Large intestine (tissue), 3 donors: ENCODE measurements around the gene ANKRD11. TPM values are rescaled to one million over a fixed set of nuclear protein-coding genes. Genes with fewer than 3 reads are reported as not detected.

Experiments
- DNase-seq, 2 donors: peaks; one replicate each; pipeline versions ENCODE4 v3.0.0 to v3.0.0-alpha.2; 2013
- H3K27ac ChIP-seq: one replicate; pipeline ENCODE4 v1.5.1; 2013; ENCODE audit warnings: low read length
- H3K27me3 ChIP-seq: 2 replicates; pipeline ENCODE4 v1.6.1; 2013; ENCODE audit warnings: low read length; ENCODE audit not compliant: control insufficient read depth, insufficient read depth
- H3K36me3 ChIP-seq: 2 replicates; pipeline ENCODE4 v1.6.1; 2013; ENCODE audit warnings: low read length; ENCODE audit not compliant: control insufficient read depth, insufficient read depth
- H3K4me1 ChIP-seq: one replicate; pipeline ENCODE4 v1.6.1; 2013; ENCODE audit warnings: low read length; ENCODE audit not compliant: control insufficient read depth, insufficient read depth
- H3K4me3 ChIP-seq: one replicate; pipeline ENCODE4 v1.5.1; 2013; ENCODE audit warnings: low read length
- H3K9me3 ChIP-seq: one replicate; pipeline ENCODE4 v1.6.1; 2013; ENCODE audit warnings: mild to moderate bottlenecking, low read depth, low read length, moderate library complexity; ENCODE audit not compliant: control insufficient read depth
- WGBS: methylation state at CpG from one replicate; pipeline ENCODE4 v1.1.5; 2013; ENCODE audit warnings: low lambda C conversion rate; ENCODE audit not compliant: insufficient coverage; 5-methylcytosine and 5-hydroxymethylcytosine counted together
- polyA plus RNA-seq: library from polyadenylated mRNA; unstranded; fragments of 120-200 nt; gene quantifications from one replicate; pipeline ENCODE4 v1.2.1, GENCODE V29; 2013

ANKRD11 gene
- polyA plus RNA-seq, 1 donor: 83.9 TPM

DNA sequence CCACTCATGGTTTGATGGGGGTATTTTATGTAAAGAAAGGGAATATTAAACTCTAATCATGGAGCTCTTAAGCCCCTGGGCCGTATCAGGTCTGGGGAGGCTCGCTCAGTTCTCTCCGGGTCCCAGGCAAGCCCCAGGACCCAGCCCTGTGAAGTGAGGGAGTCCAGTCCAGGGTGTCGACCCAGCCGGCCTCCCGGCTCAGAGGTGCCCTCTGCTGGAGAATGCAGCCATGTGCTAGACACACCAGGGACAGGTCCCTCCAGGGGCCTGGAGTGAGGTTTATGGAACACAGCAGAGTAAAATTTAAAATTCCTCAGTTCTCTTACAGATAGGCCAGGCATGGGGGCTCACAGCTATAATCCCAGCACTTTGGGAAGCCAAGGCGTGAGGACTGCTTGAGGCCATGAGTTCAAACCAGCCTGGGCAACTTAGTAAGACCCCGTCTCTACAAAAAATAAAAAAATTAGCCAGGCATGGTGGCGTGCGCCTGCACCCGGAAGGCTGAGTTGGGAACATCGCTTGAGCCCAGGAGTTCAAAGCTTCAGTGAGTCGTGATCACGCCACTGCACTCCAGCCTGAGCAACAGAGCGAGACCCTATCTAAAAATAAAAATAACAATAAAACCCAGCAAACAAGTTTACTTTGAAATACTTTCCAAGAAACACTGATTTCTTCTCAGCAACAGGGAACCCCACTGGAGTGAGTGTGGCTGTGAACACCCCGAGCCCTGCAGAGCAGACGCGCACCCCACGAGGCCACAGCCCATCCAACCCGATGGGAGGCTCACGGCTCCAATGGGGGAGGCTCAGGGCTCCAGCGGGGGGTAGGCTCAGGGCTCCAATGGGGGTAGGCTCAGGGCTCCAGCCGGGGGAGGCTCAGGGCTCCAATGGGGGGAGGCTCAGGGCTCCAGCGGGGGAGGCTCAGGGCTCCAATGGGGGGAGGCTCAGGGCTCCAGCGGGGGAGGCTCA, 200.6 kb downstream of the ANKRD11 start:
- no peaks in the 10 kb centered on the region for H3K4me1 ChIP-seq
- peaks cover 61% of the 10 kb centered on the region for H3K36me3 ChIP-seq
- peak; percentile 47 to 48 for DNase-seq
- no peak overlapping the region for H3K27ac ChIP-seq
- H3K27me3 ChIP-seq: no peaks in the 10 kb centered on the region
- WGBS: no CpG with 5 or more reads among the region's 25 CpGs
- H3K9me3 ChIP-seq: no peaks in the 10 kb centered on the region
- H3K4me3 ChIP-seq: no peak overlapping the region

GRCh38 chr16:89288966-89289365, 201.4 kb downstream of the ANKRD11 start:
- Histone ChIP-seq H3K4me3 (no peak overlapping the region), H3K27me3 (no peaks in the 10 kb centered on the region), H3K36me3 (peaks cover 65% of the 10 kb centered on the region), H3K27ac (no peak overlapping the region), H3K4me1 (no peaks in the 10 kb centered on the region), H3K9me3 (no peaks in the 10 kb centered on the region)
- DNase-seq: no peak
- WGBS: 97% methylated on average over 7 of the region's 19 CpGs

DNA sequence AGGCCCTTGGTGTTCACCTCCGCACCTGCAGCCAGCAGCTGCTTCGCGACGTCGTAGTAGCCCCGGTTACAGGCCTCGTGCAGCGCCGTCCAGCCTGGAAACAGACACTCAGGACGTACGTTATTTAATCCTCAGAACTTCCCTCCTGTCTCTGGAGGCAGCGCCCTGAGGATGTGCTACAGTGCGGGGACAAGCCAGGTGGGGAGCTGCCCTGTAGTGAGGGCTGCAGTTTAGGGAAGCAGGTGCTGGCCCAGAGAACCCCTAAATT, 201.8 kb downstream of the ANKRD11 start:
- DNase-seq: no peak
- H3K36me3 ChIP-seq: peaks cover 69% of the 10 kb centered on the region
- no peaks in the 10 kb centered on the region for H3K4me1 ChIP-seq
- peaks cover 2% of the 10 kb centered on the region for H3K9me3 ChIP-seq
- WGBS: no CpG with 5 or more reads among the region's 13 CpGs
- no peak overlapping the region for H3K4me3 ChIP-seq
- H3K27me3 ChIP-seq: no peaks in the 10 kb centered on the region
- no peak overlapping the region for H3K27ac ChIP-seq

GRCh38 chr16:89287777-89288576, 202.4 kb downstream of the ANKRD11 start:
- Histone ChIP-seq H3K9me3 (peaks cover 7% of the 10 kb centered on the region), H3K4me3 (no peak overlapping the region), H3K27ac (no peak overlapping the region), H3K36me3 (peaks cover 73% of the 10 kb centered on the region), H3K4me1 (no peaks in the 10 kb centered on the region), H3K27me3 (no peaks in the 10 kb centered on the region)
- 100% methylated on average over 1 of the region's 30 CpGs for WGBS
- DNase-seq: no peak

DNA sequence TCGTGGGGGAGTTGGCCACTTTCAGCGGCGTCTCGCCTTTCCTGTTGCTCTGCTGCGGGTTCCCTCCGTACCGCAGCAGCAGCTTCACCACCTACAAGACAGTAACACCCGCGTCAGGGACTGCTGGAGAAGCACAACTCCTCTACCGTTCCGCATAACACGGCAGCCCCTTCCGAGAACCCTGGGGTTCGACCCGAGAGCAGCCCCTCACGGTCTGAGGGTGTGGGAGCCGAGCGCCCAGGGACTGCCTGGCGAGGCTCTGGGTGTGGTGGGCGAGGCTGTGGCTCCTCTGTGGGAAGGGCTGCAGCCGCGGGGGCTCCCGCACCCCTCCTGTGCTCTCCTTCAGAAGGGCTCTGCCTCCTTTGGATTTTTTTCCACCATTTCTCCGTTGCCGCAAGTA, 204.3 kb downstream of the ANKRD11 start:
- H3K9me3 ChIP-seq: peaks cover 24% of the 10 kb centered on the region
- no peak for DNase-seq
- no peaks in the 10 kb centered on the region for H3K27me3 ChIP-seq
- peaks cover 75% of the 10 kb centered on the region for H3K36me3 ChIP-seq
- H3K4me1 ChIP-seq: no peaks in the 10 kb centered on the region
- H3K4me3 ChIP-seq: no peak overlapping the region
- H3K27ac ChIP-seq: no peak overlapping the region
- no CpG with 5 or more reads among the region's 25 CpGs for WGBS

GRCh38 chr16:89285381-89285780, 205.0 kb downstream of the ANKRD11 start:
- Histone ChIP-seq H3K36me3 (peaks cover 76% of the 10 kb centered on the region), H3K4me3 (no peak overlapping the region), H3K27me3 (no peaks in the 10 kb centered on the region), H3K9me3 (peaks cover 31% of the 10 kb centered on the region), H3K27ac (no peak overlapping the region), H3K4me1 (no peaks in the 10 kb centered on the region)
- no peak for DNase-seq
- WGBS: 100% methylated on average over 1 of the region's 17 CpGs

DNA sequence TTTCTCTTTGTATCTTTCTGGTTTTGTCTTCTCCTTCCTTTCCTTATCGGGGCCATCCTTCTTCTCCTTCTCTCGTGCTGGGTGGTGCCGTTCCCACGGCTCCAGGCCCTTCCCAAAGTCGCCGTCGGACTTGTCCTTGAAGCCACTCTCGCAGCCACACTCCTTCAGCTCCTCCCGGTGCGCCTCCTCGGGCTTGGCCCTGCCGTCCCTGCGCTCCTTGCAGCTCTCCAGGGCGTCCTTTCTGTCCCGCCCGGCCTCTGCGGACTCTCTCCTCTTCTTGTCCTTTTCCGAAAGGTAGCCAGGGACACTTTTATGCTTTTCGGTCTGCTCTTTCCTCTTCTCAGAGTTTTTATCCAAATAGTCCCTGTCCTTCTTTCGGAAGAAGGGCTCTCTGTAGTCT, 206.9 kb downstream of the ANKRD11 start:
- no peak overlapping the region for H3K4me3 ChIP-seq
- H3K36me3 ChIP-seq: peaks cover 80% of the 10 kb centered on the region
- H3K4me1 ChIP-seq: no peaks in the 10 kb centered on the region
- no peak overlapping the region for H3K27ac ChIP-seq
- H3K9me3 ChIP-seq: peaks cover 40% of the 10 kb centered on the region
- no peaks in the 10 kb centered on the region for H3K27me3 ChIP-seq
- WGBS: 95% methylated on average over 10 of the region's 20 CpGs
- DNase-seq: no peak

DNA sequence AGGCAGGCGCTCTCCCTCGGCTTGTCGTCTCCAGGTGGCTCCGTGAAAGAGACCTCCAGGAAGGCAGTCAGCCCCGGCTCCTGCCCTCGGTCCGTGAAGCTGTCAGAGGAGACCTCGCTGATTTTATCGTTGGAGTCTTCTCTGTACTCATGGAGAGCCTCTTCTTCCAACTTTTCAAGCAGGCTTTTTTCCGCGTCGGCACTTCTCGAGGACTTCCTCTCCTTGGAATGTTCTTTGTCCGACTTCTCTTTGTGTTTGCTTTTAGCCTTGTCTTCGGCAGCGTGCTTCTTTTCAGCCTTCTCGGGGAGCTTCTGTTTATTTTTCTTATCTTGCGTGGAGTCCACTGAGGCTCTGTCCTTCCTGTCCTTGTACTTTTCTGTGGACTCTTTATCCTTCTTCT, 207.8 kb downstream of the ANKRD11 start:
- H3K36me3 ChIP-seq: peaks cover 77% of the 10 kb centered on the region
- H3K27ac ChIP-seq: no peak overlapping the region
- no peak for DNase-seq
- WGBS: 74% methylated on average over 9 of the region's 18 CpGs
- peaks cover 40% of the 10 kb centered on the region for H3K9me3 ChIP-seq
- no peak overlapping the region for H3K4me3 ChIP-seq
- no peaks in the 10 kb centered on the region for H3K27me3 ChIP-seq
- no peaks in the 10 kb centered on the region for H3K4me1 ChIP-seq

GRCh38 chr16:89281829-89282228, 208.5 kb downstream of the ANKRD11 start:
- WGBS: 99% methylated on average over 11 of the region's 20 CpGs
- Histone ChIP-seq H3K4me3 (no peak overlapping the region), H3K9me3 (peaks cover 40% of the 10 kb centered on the region), H3K36me3 (peaks cover 77% of the 10 kb centered on the region), H3K27me3 (no peaks in the 10 kb centered on the region), H3K27ac (no peak overlapping the region), H3K4me1 (no peaks in the 10 kb centered on the region)
- no peak for DNase-seq

DNA sequence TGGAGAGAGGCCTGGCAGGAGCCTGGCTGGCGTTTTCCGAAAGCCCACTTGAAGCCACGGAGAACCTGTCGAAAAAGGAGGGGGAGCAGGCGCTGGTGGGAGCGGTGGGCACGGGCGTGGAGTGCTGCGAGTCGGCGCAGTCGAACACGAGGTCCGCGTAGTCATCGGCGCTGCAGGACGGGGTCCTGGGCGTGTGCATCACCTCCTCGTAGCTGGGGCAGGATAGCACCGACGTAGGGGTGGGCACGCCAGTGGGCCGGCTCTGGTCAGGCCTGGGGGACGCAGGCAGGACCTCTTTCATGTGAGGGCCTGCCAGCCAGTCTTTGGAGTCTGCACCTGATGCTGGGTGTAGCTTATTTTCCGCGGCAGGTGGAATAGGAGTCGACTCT, 209.2 kb downstream of the ANKRD11 start:
- Histone ChIP-seq H3K36me3 (peaks cover 74% of the 10 kb centered on the region), H3K4me3 (no peak overlapping the region), H3K9me3 (peaks cover 40% of the 10 kb centered on the region), H3K27me3 (no peaks in the 10 kb centered on the region), H3K27ac (no peak overlapping the region), H3K4me1 (no peaks in the 10 kb centered on the region)
- no CpG with 5 or more reads among the region's 28 CpGs for WGBS
- DNase-seq: no peak
